SJSA1 (cell line): ENCODE data around the gene IMMP2L. TPM values are rescaled to one million over a fixed set of nuclear protein-coding genes. Genes with fewer than 3 reads are reported as not detected.
"Not testable (repeated sequence)": the region's sequence is repeated elsewhere in the genome, so short reads cannot be mapped to it uniquely, and the experiment has no call there.

Source experiments
- DNase-seq, 2 experiments: peaks; one replicate each; pipeline ENCODE4 v3.0.0-alpha.2; 2015 to 2020; ENCODE audit warnings: low spot score in 2 of 2, low read depth in 1 of 2
- H3K27ac ChIP-seq: fragments of 250-450 bp; sonication (Bioruptor Pico); 2 replicates; pipeline ENCODE4 v1.5.1; 2020; ENCODE audit warnings: mild to moderate bottlenecking, moderate library complexity
- H3K27me3 ChIP-seq: fragments of 250-450 bp; sonication (Bioruptor Pico); replicated peaks from 2 replicates; pipeline ENCODE4 v1.5.1; 2020; ENCODE audit warnings: mild to moderate bottlenecking, moderate library complexity
- H3K36me3 ChIP-seq: fragments of 250-450 bp; sonication (Bioruptor Pico); 2 replicates; pipeline ENCODE4 v1.5.1; 2020; ENCODE audit warnings: mild to moderate bottlenecking
- H3K4me1 ChIP-seq: fragments of 250-450 bp; sonication (Bioruptor Pico); replicated peaks from 2 replicates; pipeline ENCODE4 v1.6.1; 2021; ENCODE audit warnings: mild to moderate bottlenecking
- H3K4me3 ChIP-seq: fragments of 250-450 bp; sonication (Bioruptor Pico); 2 replicates; pipeline ENCODE4 v1.5.1; 2020; ENCODE audit warnings: mild to moderate bottlenecking
- H3K9me3 ChIP-seq: fragments of 250-450 bp; sonication (Bioruptor Pico); replicated peaks from 2 replicates; pipeline ENCODE4 v1.5.1; 2020; ENCODE audit warnings: mild to moderate bottlenecking
- total RNA-seq: library from RNA; depleted of rRNA; stranded (reverse); fragments of >200 nt; shearing (Covaris generic); gene quantifications from 2 replicates; pipeline ENCODE4 v1.2.3, GENCODE V29; 2014

The IMMP2L gene
- total RNA-seq, 1 experiment from 2014 or later = 16.2 TPM

- Histone ChIP-seq H3K36me3 (no peaks in the 10 kb centered on the region), H3K27me3 (no peaks in the 10 kb centered on the region), H3K27ac (no peak overlapping the region), H3K4me1 (no peaks in the 10 kb centered on the region), H3K4me3 (no peak overlapping the region), H3K9me3 (no peaks in the 10 kb centered on the region)
- DNase-seq = no peak
Measured at GRCh38 chr7:111510062-111510461, 52.2 kb downstream of the IMMP2L start.

GRCh38 chr7:111509288-111509687 is 53.0 kb downstream of the IMMP2L start:
- H3K27me3 ChIP-seq = no peaks in the 10 kb centered on the region
- H3K4me1 ChIP-seq = no peaks in the 10 kb centered on the region
- no peak overlapping the region for H3K27ac ChIP-seq
- no peaks in the 10 kb centered on the region for H3K36me3 ChIP-seq
- H3K4me3 ChIP-seq = no peak overlapping the region
- DNase-seq = no peak
- H3K9me3 ChIP-seq = no peaks in the 10 kb centered on the region

- Histone ChIP-seq H3K36me3 (no peaks in the 10 kb centered on the region), H3K27ac (no peak overlapping the region), H3K9me3 (no peaks in the 10 kb centered on the region), H3K4me1 (no peaks in the 10 kb centered on the region), H3K4me3 (no peak overlapping the region), H3K27me3 (no peaks in the 10 kb centered on the region)
- no peak for DNase-seq
Measured at GRCh38 chr7:111508387-111508786, 53.9 kb downstream of the IMMP2L start.

- H3K36me3 ChIP-seq, H3K4me3 ChIP-seq, H3K27me3 ChIP-seq, DNase-seq, H3K9me3 ChIP-seq, H3K4me1 ChIP-seq, H3K27ac ChIP-seq: not testable (repeated sequence)
Measured at GRCh38 chr7:111505422-111505821, 56.9 kb downstream of the IMMP2L start.

- not testable (repeated sequence) for H3K36me3 ChIP-seq, H3K4me3 ChIP-seq, H3K9me3 ChIP-seq, H3K27ac ChIP-seq, H3K4me1 ChIP-seq, DNase-seq, H3K27me3 ChIP-seq
Measured at GRCh38 chr7:111501799-111502198, 60.5 kb downstream of the IMMP2L start.

- Histone ChIP-seq H3K36me3 (no peaks in the 10 kb centered on the region), H3K9me3 (no peaks in the 10 kb centered on the region), H3K4me1 (no peaks in the 10 kb centered on the region), H3K4me3 (no peak overlapping the region), H3K27me3 (no peaks in the 10 kb centered on the region), H3K27ac (no peak overlapping the region)
- no peak for DNase-seq
Measured at GRCh38 chr7:111499027-111499426, 63.3 kb downstream of the IMMP2L start.

GRCh38 chr7:111498391-111499007 is 63.8 kb downstream of the IMMP2L start:
- Histone ChIP-seq H3K4me1 (no peaks in the 10 kb centered on the region), H3K4me3 (no peak overlapping the region), H3K27ac (no peak overlapping the region), H3K36me3 (no peaks in the 10 kb centered on the region), H3K9me3 (no peaks in the 10 kb centered on the region), H3K27me3 (no peaks in the 10 kb centered on the region)
- DNase-seq = no peak

- Histone ChIP-seq H3K36me3 (no peaks in the 10 kb centered on the region), H3K27ac (no peak overlapping the region), H3K4me3 (no peak overlapping the region), H3K27me3 (no peaks in the 10 kb centered on the region), H3K9me3 (no peaks in the 10 kb centered on the region), H3K4me1 (no peaks in the 10 kb centered on the region)
- DNase-seq = no peak
Measured at GRCh38 chr7:111495173-111495810, 67.0 kb downstream of the IMMP2L start.

- H3K4me1 ChIP-seq = no peaks in the 10 kb centered on the region
- DNase-seq = no peak
- H3K36me3 ChIP-seq = no peaks in the 10 kb centered on the region
- H3K4me3 ChIP-seq = no peak overlapping the region
- no peak overlapping the region for H3K27ac ChIP-seq
- no peaks in the 10 kb centered on the region for H3K27me3 ChIP-seq
- H3K9me3 ChIP-seq = no peaks in the 10 kb centered on the region
Measured at GRCh38 chr7:111492234-111492633, 70.1 kb downstream of the IMMP2L start.

- Histone ChIP-seq H3K27me3 (no peaks in the 10 kb centered on the region), H3K9me3 (no peaks in the 10 kb centered on the region), H3K4me1 (peaks cover 6% of the 10 kb centered on the region; the same call in 1 of the 2 replicates), H3K4me3 (no peak overlapping the region), H3K36me3 (no peaks in the 10 kb centered on the region), H3K27ac (no peak overlapping the region)
- peak in 1 of 2 experiments; percentile 57 for DNase-seq
Measured at GRCh38 chr7:111486472-111487142, 75.7 kb downstream of the IMMP2L start.

GRCh38 chr7:111485701-111486380 is 76.5 kb downstream of the IMMP2L start:
- no peak overlapping the region for H3K27ac ChIP-seq
- no peak for DNase-seq
- no peaks in the 10 kb centered on the region for H3K9me3 ChIP-seq
- no peaks in the 10 kb centered on the region for H3K27me3 ChIP-seq
- H3K4me3 ChIP-seq = no peak overlapping the region
- no peaks in the 10 kb centered on the region for H3K36me3 ChIP-seq
- H3K4me1 ChIP-seq = peaks cover 6% of the 10 kb centered on the region; the same call in 1 of the 2 replicates

GRCh38 chr7:111483078-111483477 is 79.2 kb downstream of the IMMP2L start:
- Histone ChIP-seq H3K27me3 (no peaks in the 10 kb centered on the region), H3K36me3 (no peaks in the 10 kb centered on the region), H3K4me1 (peaks cover 6% of the 10 kb centered on the region; the same call in 1 of the 2 replicates), H3K9me3 (no peaks in the 10 kb centered on the region), H3K4me3 (no peak overlapping the region), H3K27ac (no peak overlapping the region)
- DNase-seq = no peak

GRCh38 chr7:111477462-111478225 is 84.6 kb downstream of the IMMP2L start:
- Histone ChIP-seq H3K4me3 (no peak overlapping the region), H3K9me3 (no peaks in the 10 kb centered on the region), H3K27me3 (no peaks in the 10 kb centered on the region), H3K27ac (no peak overlapping the region), H3K4me1 (no peaks in the 10 kb centered on the region), H3K36me3 (no peaks in the 10 kb centered on the region)
- no peak for DNase-seq
